Adrenal gland (tissue), 5 donors: ENCODE data around the gene PP2D1.

Source experiments
- POLR2A ChIP-seq, 2 donors: fragments of 450-650 bp; IDR thresholded peaks; one replicate each; pipeline ENCODE4 v1.6.1; 2017; ENCODE audit warnings: antibody characterized with exemption in 2 of 2, mild to moderate bottlenecking in 2 of 2, moderate library complexity in 1 of 2
- TF ChIP-seq, protein P1 (sequence below), 6 experiments: fragments of 450-650 bp in 4 of 6; fragments of 200-600 bp in 2 of 6; sonication (generic) in 1 of 6; IDR thresholded peaks; 1 replicate in 5 of 6; 2 replicates in 1 of 6; pipeline versions ENCODE4 v1.5.1 to v1.8.0; 2016 to 2021; ENCODE audit warnings: antibody characterized with exemption in 6 of 6, mild to moderate bottlenecking in 2 of 6, moderate library complexity in 1 of 6
- donor health status: DM: no; HTN: no; CAD: no.

DNA sequence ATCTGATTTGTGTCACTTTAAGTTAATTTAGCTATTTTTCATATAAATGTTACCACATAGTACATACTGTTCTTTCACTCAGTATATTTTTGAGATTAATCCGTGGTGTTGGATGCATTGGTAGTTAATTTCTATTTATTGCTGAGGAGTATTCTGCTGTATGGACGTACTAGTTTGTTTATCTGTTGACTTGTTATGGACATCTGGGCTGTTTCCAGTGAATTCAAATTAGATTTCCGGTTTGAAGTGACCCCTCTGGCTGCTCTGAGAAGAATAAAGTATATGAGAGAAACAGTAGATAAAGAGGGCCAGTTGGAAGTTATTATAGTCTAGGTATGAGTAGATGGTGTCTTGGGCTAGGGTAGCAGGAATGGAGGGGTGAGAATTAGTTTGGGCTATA is 43.8 kb upstream of the PP2D1 start:
- TF ChIP-seq, protein P1, sequence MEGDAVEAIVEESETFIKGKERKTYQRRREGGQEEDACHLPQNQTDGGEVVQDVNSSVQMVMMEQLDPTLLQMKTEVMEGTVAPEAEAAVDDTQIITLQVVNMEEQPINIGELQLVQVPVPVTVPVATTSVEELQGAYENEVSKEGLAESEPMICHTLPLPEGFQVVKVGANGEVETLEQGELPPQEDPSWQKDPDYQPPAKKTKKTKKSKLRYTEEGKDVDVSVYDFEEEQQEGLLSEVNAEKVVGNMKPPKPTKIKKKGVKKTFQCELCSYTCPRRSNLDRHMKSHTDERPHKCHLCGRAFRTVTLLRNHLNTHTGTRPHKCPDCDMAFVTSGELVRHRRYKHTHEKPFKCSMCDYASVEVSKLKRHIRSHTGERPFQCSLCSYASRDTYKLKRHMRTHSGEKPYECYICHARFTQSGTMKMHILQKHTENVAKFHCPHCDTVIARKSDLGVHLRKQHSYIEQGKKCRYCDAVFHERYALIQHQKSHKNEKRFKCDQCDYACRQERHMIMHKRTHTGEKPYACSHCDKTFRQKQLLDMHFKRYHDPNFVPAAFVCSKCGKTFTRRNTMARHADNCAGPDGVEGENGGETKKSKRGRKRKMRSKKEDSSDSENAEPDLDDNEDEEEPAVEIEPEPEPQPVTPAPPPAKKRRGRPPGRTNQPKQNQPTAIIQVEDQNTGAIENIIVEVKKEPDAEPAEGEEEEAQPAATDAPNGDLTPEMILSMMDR (IDR thresholded peaks at IDR 0.05), result no peak
- no peak for TF ChIP-seq POLR2A (IDR thresholded peaks at IDR 0.05)
